H1 (cell line): ENCODE data around the gene GDF2. TPM values are rescaled to one million over a fixed set of nuclear protein-coding genes. Genes with fewer than 3 reads are reported as not detected.

ENCODE experiments used
- CTCF ChIA-PET: fragments of 300-600 bp; sonication (Branson Sonifier 250); formaldehyde crosslinking; loops from one replicate; lab custom pipeline; 2021; ENCODE audit not compliant: partially characterized antibody; lab: Charles Lee
- POLR2A ChIA-PET: fragments of 300-600 bp; sonication (Branson Sonifier 250); formaldehyde crosslinking; loops from one replicate; lab custom pipeline; 2021; ENCODE audit warnings: inconsistent platforms; ENCODE audit not compliant: partially characterized antibody; lab: Charles Lee
- DNase-seq, 2 experiments: peaks; one replicate each; pipeline versions ENCODE4 v3.0.0 to v3.0.0-alpha.2; 2010 to 2022; ENCODE audit warnings: low spot score in 2 of 2, low read depth in 1 of 2, mixed read lengths in 1 of 2
- FAIRE-seq: peaks from 2 replicates; lab custom pipeline; 2011; peaks lifted over from hg19 to GRCh38; lab: Jason Lieb, UNC
- H2AFZ ChIP-seq: 2 replicates; pipeline ENCODE4 v1.8.1; 2012; ENCODE audit warnings: low read length, inconsistent platforms
- H2AK5ac ChIP-seq: 2 replicates; pipeline ENCODE4 v1.6.1; 2013; ENCODE audit warnings: low read depth, low read length
- H2BK120ac ChIP-seq: replicated peaks from 2 replicates; pipeline ENCODE3; 2013; ENCODE audit warnings: low read depth, low read length, inconsistent platforms
- H2BK12ac ChIP-seq: 2 replicates; pipeline ENCODE4 v1.6.1; 2013; ENCODE audit warnings: low read depth, low read length
- H2BK15ac ChIP-seq: 2 replicates; pipeline ENCODE4 v1.6.1; 2013; ENCODE audit warnings: low read length
- H2BK20ac ChIP-seq: 2 replicates; pipeline ENCODE4 v1.6.1; 2013; ENCODE audit warnings: low read length
- H2BK5ac ChIP-seq: 2 replicates; pipeline ENCODE4 v1.6.1; 2013; ENCODE audit warnings: low read depth, low read length
- H3K14ac ChIP-seq: 2 replicates; pipeline ENCODE4 v1.6.1; 2013; ENCODE audit warnings: inconsistent platforms; ENCODE audit not compliant: insufficient read length
- H3K18ac ChIP-seq: 2 replicates; pipeline ENCODE4 v1.6.1; 2013; ENCODE audit warnings: low read length; ENCODE audit errors: extremely low read depth
- H3K23ac ChIP-seq: 2 replicates; pipeline ENCODE4 v1.6.1; 2013; ENCODE audit warnings: inconsistent platforms; ENCODE audit not compliant: insufficient read length
- H3K23me2 ChIP-seq: 2 replicates; pipeline ENCODE4 v1.6.1; 2013; ENCODE audit warnings: low read depth, low read length
- H3K27ac ChIP-seq: 2 replicates; pipeline ENCODE4 v1.6.1; 2011; ENCODE audit warnings: low read depth, low read length, inconsistent platforms
- H3K27me3 ChIP-seq, 4 experiments: replicated peaks in 1 of 4; 1 replicate in 1 of 4; 2 replicates in 3 of 4; pipeline versions ENCODE4 v1.6.1 to v1.8.1; 2011 to 2013; ENCODE audit warnings: low read length in 3 of 4, mild to moderate bottlenecking in 3 of 4, inconsistent platforms in 2 of 4, mixed read lengths in 2 of 4, moderate library complexity in 1 of 4; ENCODE audit not compliant: control insufficient read depth in 3 of 4, insufficient read depth in 3 of 4; ENCODE audit errors: extremely low read depth in 1 of 4
- H3K36me3 ChIP-seq, 4 experiments: 2 replicates each; pipeline versions ENCODE4 v1.6.1 to v1.8.1; 2011 to 2013; ENCODE audit warnings: mild to moderate bottlenecking in 4 of 4, low read length in 3 of 4, moderate library complexity in 2 of 4, control low read depth in 1 of 4, inconsistent platforms in 1 of 4; ENCODE audit not compliant: insufficient read depth in 4 of 4, control insufficient read depth in 2 of 4
- H3K4ac ChIP-seq: replicated peaks from 2 replicates; pipeline ENCODE3; 2013; ENCODE audit warnings: low read length, low read depth, mixed read lengths, inconsistent platforms; ENCODE audit not compliant: insufficient read length
- H3K4me1 ChIP-seq, 4 experiments: replicated peaks in 1 of 4; 1 replicate in 1 of 4; 2 replicates in 3 of 4; pipeline versions ENCODE4 v1.6.1 to v1.8.1; 2011 to 2013; ENCODE audit warnings: low read length in 3 of 4, inconsistent platforms in 2 of 4, mixed read lengths in 1 of 4; ENCODE audit not compliant: insufficient read depth in 4 of 4, control insufficient read depth in 3 of 4
- H3K4me2 ChIP-seq, 2 experiments: 2 replicates each; pipeline versions ENCODE4 v1.6.1 to v1.8.1; 2011 to 2013; ENCODE audit warnings: low read depth in 2 of 2, low read length in 2 of 2, control low read depth in 1 of 2, inconsistent platforms in 1 of 2, mild to moderate bottlenecking in 1 of 2; ENCODE audit not compliant: insufficient read depth in 1 of 2
- H3K4me3 ChIP-seq, 4 experiments: fragments of 200-600, 300-600 bp in 1 of 4; sonication (generic), shearing (Covaris generic), sonication (Bioruptor Twin) in 1 of 4; 2 replicates each; pipeline versions ENCODE4 v1.5.1 to v1.8.1; 2011 to 2016; ENCODE audit warnings: low read length in 4 of 4, low read depth in 3 of 4, control low read depth in 2 of 4, inconsistent platforms in 2 of 4, mild to moderate bottlenecking in 2 of 4, mixed read lengths in 1 of 4, moderate library complexity in 1 of 4; ENCODE audit not compliant: insufficient read depth in 2 of 4; ENCODE audit errors: extremely low read depth in 1 of 4
- H3K56ac ChIP-seq: replicated peaks from 2 replicates; pipeline ENCODE3; 2013; ENCODE audit warnings: low read depth, mild to moderate bottlenecking, mixed read lengths, low read length, inconsistent platforms; ENCODE audit not compliant: insufficient read length
- H3K79me1 ChIP-seq: 2 replicates; pipeline ENCODE4 v1.6.1; 2013; ENCODE audit warnings: low read depth, low read length, control low read depth
- H3K79me2 ChIP-seq, 2 experiments: 2 replicates each; pipeline versions ENCODE4 v1.6.1 to v1.8.1; 2012 to 2013; ENCODE audit warnings: low read length in 2 of 2, mild to moderate bottlenecking in 2 of 2, inconsistent platforms in 1 of 2; ENCODE audit not compliant: insufficient read depth in 2 of 2, control insufficient read depth in 1 of 2
- H3K9ac ChIP-seq, 4 experiments: replicated peaks in 1 of 4; 1 replicate in 1 of 4; 2 replicates in 3 of 4; pipeline versions ENCODE4 v1.6.1 to v1.8.1; 2011 to 2013; ENCODE audit warnings: low read depth in 3 of 4, low read length in 3 of 4, control low read depth in 2 of 4, mild to moderate bottlenecking in 2 of 4, moderate library complexity in 2 of 4, inconsistent platforms in 1 of 4; ENCODE audit errors: extremely low read depth in 1 of 4
- H3K9me3 ChIP-seq, 2 experiments: 2 replicates each; pipeline versions ENCODE4 v1.6.1 to v1.8.1; 2012 to 2013; ENCODE audit warnings: mild to moderate bottlenecking in 2 of 2, moderate library complexity in 2 of 2, control low read depth in 1 of 2, inconsistent platforms in 1 of 2, low read depth in 1 of 2, low read length in 1 of 2, mixed read lengths in 1 of 2; ENCODE audit not compliant: insufficient read depth in 2 of 2
- H4K20me1 ChIP-seq, 2 experiments: replicated peaks in 1 of 2; 2 replicates each; pipeline versions ENCODE3 to v1.8.1; 2011 to 2013; ENCODE audit warnings: inconsistent platforms in 2 of 2, low read length in 2 of 2, mild to moderate bottlenecking in 1 of 2; ENCODE audit not compliant: insufficient read depth in 2 of 2, control insufficient read depth in 1 of 2
- H4K5ac ChIP-seq: 2 replicates; pipeline ENCODE4 v1.6.1; 2013; ENCODE audit warnings: low read length, low read depth, mixed read lengths, inconsistent platforms; ENCODE audit not compliant: insufficient read length
- H4K8ac ChIP-seq: 2 replicates; pipeline ENCODE4 v1.8.0; 2013; ENCODE audit warnings: mild to moderate bottlenecking, moderate library complexity, low read length, inconsistent platforms; ENCODE audit not compliant: insufficient read depth; ENCODE audit errors: extremely low read depth
- H4K91ac ChIP-seq: replicated peaks from 2 replicates; pipeline ENCODE3; 2013; ENCODE audit warnings: low read length, mixed read lengths, inconsistent platforms; ENCODE audit not compliant: insufficient read length
- CHD2 ChIP-seq: IDR thresholded peaks from 2 replicates; pipeline ENCODE4 v1.6.1; 2012; ENCODE audit warnings: low read length, improper control_type of control experiment
- RFX5 ChIP-seq: IDR thresholded peaks from 2 replicates; pipeline ENCODE4 v1.6.1; 2011; ENCODE audit warnings: low read depth, low read length, improper control_type of control experiment, borderline replicate concordance
- WGBS, 2 experiments: shearing (Covaris generic) in 1 of 2; methylation state at CpG; one replicate each; pipeline versions ENCODE4 v1.1.6 to v1.1.7; 2013 to 2015; ENCODE audit warnings: low lambda C conversion rate in 2 of 2, mixed read lengths in 2 of 2, inconsistent platforms in 1 of 2, low coverage in 1 of 2, missing lambda C conversion rate in 1 of 2; ENCODE audit not compliant: insufficient replicate concordance in 2 of 2, insufficient coverage in 1 of 2, insufficient read length in 1 of 2; ENCODE audit errors: extremely low coverage in 1 of 2, missing lambda C conversion rate in 1 of 2; 5-methylcytosine and 5-hydroxymethylcytosine counted together
- polyA plus RNA-seq, 7 experiments: library from polyadenylated mRNA; depleted of rRNA in 3 of 7; stranded (reverse) in 5 of 7; unstranded in 2 of 7; fragments of >200 nt in 5 of 7; fragments of 200-250 nt in 2 of 7; gene quantifications; 1 replicate in 5 of 7; 2 replicates in 1 of 7; 4 replicates in 1 of 7; pipeline versions ENCODE4 v1.2.1 to v1.2.3, GENCODE V29; 2011 to 2013; ENCODE audit warnings: missing spikeins in 2 of 7, mixed read lengths in 2 of 7
- total RNA-seq: library from RNA; stranded (reverse); fragmentation: NEBNext Ultra II Directional; extraction: Animal tissue kit (Norgen Biotek cat#: 25700); gene quantifications from 2 replicates; pipeline ENCODE4 v1.2.1, GENCODE V29; 2021

GDF2 gene
- total and polyA plus RNA-seq, 2 of the 8 experiments (the other 6 are each of a cell fraction or from before 2014, with no cell fraction given): not detected

DNA sequence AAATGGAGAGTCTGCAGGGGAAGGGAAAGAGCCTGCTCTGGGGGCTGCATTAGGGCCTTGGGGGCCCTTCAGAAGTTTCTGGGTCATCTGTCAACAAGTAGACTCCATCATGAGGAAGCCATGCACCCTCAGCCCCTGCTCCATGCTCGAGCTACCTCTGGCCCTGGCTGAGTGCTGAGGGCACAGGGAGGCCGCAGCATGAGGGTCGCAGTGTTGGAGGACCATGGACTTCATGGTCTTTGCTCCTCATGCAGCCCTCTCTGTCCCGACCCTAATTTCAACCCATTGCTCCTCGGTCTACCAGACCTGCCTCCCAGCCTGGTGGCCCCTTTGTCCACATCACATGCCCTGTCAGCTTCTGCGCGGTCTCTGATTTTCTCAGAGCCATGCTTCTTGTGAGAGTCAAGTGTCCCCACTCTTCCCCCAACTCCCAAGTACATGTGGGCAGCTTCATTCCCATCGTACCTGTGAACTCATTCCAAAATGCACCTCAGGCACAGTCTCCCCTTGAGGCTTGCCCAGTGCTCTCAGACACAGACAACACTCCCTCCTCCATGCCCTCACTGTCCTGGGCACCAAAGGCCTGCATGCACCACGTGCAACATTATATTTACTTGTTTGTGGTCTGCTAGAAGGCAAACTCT, 47.1 kb downstream of the GDF2 start:
- no peak overlapping the region for H2BK12ac ChIP-seq
- H2BK5ac ChIP-seq: no peak overlapping the region
- H2AFZ ChIP-seq: no peak overlapping the region
- no peak overlapping the region for H3K23ac ChIP-seq
- H4K20me1 ChIP-seq: peaks cover 0 to 1% of the 10 kb centered on the region in 2 experiments
- no peak overlapping the region for H2AK5ac ChIP-seq
- no peaks in the 10 kb centered on the region for H3K79me2 ChIP-seq
- no peak overlapping the region for H3K27ac ChIP-seq
- no peak overlapping the region for H3K4me2 ChIP-seq
- 80% methylated on average over 9 of the region's 9 CpGs; no CpG with 5 or more reads in 1 of the 2 experiments for WGBS, 2 experiments
- H4K91ac ChIP-seq: no peak overlapping the region
- TF ChIP-seq RFX5 (no peak), CHD2 (no peak)
- ChIA-PET CTCF (interaction anchor here (1.3 to 2.9 kb wide), 4 partner anchors 9 to 70 kb away, joined by 3 to 9 read pairs (median 5); no protein-coding TSS in a partner anchor), POLR2A (no interaction called here)
- peaks cover 2 to 14% (median 8%) of the 10 kb centered on the region in 4 experiments; a peak in 6 of 7 replicates for H3K4me1 ChIP-seq
- H3K23me2 ChIP-seq: no peaks in the 10 kb centered on the region
- no peak overlapping the region for H2BK15ac ChIP-seq
- FAIRE-seq (no peak), DNase-seq (no peak)
- no peak overlapping the region for H4K5ac ChIP-seq
- no peaks in the 10 kb centered on the region; the same call in 1 of the 2 replicates for H3K79me1 ChIP-seq
- H2BK120ac ChIP-seq: no peak overlapping the region
- H4K8ac ChIP-seq: no peak overlapping the region
- no peaks in the 10 kb centered on the region for H3K27me3 ChIP-seq
- H3K36me3 ChIP-seq: no peaks in the 10 kb centered on the region
- H3K56ac ChIP-seq: no peak overlapping the region
- no peak overlapping the region for H3K14ac ChIP-seq
- H3K4me3 ChIP-seq: no peak overlapping the region
- H3K4ac ChIP-seq: no peak overlapping the region
- H3K9me3 ChIP-seq: no peaks in the 10 kb centered on the region
- H2BK20ac ChIP-seq: no peak overlapping the region
- H3K9ac ChIP-seq: no peak overlapping the region
- H3K18ac ChIP-seq: no peak overlapping the region
